ENCODE results near the gene PRKAR1B.

The PRKAR1B gene

GRCh38 chr7:573269-573932 is 153.7 kb downstream of the PRKAR1B start:
- Histone ChIP-seq H3K4me1 (ENCODE audit: control insufficient read depth, insufficient read depth, low read length) (no peaks in the 10 kb centered on the region), H3K36me3 (ENCODE audit: control insufficient read depth in 2 of 2, insufficient read depth in 1 of 2, low read length in 2 of 2) (no peaks in the 10 kb centered on the region), H3K9me3 (ENCODE audit: control insufficient read depth, insufficient read depth, low read depth, low read length) (no peaks in the 10 kb centered on the region), H3K4me3 (ENCODE audit: low read depth, low read length) (no peak overlapping the region), H3K27ac (ENCODE audit: extremely low read depth, low read depth, low read length) (no peak overlapping the region)
- POLR2A ChIA-PET: no interaction called here
- no peak for TF ChIP-seq ZNF785 (tag by site-specific recombination; IDR thresholded peaks at IDR 0.05)
- TF ChIP-seq KLF1 (tag by site-specific recombination; IDR thresholded peaks at IDR 0.05): no peak
- TF ChIP-seq ZNF624 (tag by site-specific recombination; IDR thresholded peaks at IDR 0.05): no peak
- TF ChIP-seq ZNF362 (tag by site-specific recombination; IDR thresholded peaks at IDR 0.05): no peak
- no peak for TF ChIP-seq ZNF211 (tag by site-specific recombination; IDR thresholded peaks at IDR 0.05; ENCODE audit: low read depth)
- TF ChIP-seq, protein P1, sequence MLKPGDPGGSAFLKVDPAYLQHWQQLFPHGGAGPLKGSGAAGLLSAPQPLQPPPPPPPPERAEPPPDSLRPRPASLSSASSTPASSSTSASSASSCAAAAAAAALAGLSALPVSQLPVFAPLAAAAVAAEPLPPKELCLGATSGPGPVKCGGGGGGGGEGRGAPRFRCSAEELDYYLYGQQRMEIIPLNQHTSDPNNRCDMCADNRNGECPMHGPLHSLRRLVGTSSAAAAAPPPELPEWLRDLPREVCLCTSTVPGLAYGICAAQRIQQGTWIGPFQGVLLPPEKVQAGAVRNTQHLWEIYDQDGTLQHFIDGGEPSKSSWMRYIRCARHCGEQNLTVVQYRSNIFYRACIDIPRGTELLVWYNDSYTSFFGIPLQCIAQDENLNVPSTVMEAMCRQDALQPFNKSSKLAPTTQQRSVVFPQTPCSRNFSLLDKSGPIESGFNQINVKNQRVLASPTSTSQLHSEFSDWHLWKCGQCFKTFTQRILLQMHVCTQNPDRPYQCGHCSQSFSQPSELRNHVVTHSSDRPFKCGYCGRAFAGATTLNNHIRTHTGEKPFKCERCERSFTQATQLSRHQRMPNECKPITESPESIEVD (tag by site-specific recombination; IDR thresholded peaks at IDR 0.05): no peak
- TF ChIP-seq ZNF529 (tag by site-specific recombination; IDR thresholded peaks at IDR 0.05; ENCODE audit: insufficient replicate concordance): no peak
- TF ChIP-seq WT1 (tag by site-specific recombination; IDR thresholded peaks at IDR 0.05): no peak
- no peak for TF ChIP-seq ZNF16 (tag by site-specific recombination; IDR thresholded peaks at IDR 0.05; ENCODE audit: low read depth)
- no peak for TF ChIP-seq ZNF513 (tag by site-specific recombination; IDR thresholded peaks at IDR 0.05)
- TF ChIP-seq SETDB1 (IDR thresholded peaks at IDR 0.05; ENCODE audit: insufficient read length, low read length): no peak
- no peak for TF ChIP-seq ZFP3 (tag by site-specific recombination; IDR thresholded peaks at IDR 0.05; ENCODE audit: low read depth)
- no peak for TF ChIP-seq ZNF133 (tag by site-specific recombination; IDR thresholded peaks at IDR 0.05)
- CTCF ChIA-PET: no interaction called here

DNA sequence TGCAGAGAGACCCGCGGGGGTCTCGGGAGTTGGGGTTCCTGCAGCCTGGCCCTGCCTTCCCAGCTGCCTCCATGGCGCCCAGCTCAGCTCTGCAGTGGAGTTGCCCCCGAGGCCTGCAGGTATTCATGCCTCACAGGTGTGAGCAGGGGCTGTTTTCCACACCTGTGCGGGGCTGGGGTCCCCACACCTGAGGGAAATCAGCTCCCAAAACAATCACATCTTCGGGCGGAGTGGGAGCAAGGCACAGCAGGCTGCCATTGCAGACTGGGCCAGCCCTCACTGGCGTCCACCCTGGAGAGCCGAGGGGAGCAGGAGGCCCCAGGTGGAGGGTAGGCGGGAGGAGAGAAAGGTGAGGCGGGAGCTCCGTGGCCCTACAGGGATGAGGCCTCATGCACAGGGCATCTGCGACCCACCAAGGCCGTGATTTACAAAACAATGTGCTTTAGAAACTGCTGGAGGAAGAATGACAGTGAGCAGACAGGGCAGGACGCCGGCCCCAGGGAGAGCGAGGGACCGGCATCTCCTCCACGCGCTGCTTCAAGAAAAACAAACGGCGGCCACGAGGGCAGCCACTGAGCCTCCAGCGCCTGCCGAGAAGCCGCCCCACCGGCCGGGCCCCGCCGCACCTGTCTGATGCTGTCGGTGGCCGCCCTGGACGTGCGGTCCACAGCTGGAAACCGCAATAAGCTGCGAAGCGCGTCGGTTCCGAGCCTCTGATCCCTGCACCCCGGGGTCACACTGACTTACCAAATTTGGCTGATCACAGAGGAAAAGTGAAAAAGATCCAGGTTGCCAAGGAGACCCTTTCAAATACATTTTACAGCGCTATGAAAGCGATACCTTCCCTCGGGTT is 154.4 kb downstream of the PRKAR1B start:
- Histone ChIP-seq H3K27ac (ENCODE audit: extremely low read depth, low read depth, low read length) (no peak overlapping the region), H3K4me3 (ENCODE audit: low read depth, low read length) (no peak overlapping the region), H3K36me3 (ENCODE audit: control insufficient read depth in 2 of 2, insufficient read depth in 1 of 2, low read length in 2 of 2) (no peaks in the 10 kb centered on the region), H3K4me1 (ENCODE audit: control insufficient read depth, insufficient read depth, low read length) (no peaks in the 10 kb centered on the region), H3K9me3 (ENCODE audit: control insufficient read depth, insufficient read depth, low read depth, low read length) (no peaks in the 10 kb centered on the region)
- ChIA-PET POLR2A (no interaction called here), CTCF (interaction anchor here (0.7 kb wide), 1 partner anchor 309 kb away, joined by 5 read pairs; no protein-coding TSS in a partner anchor)
- TF ChIP-seq YY2 (tag by site-specific recombination; IDR thresholded peaks at IDR 0.05): no peak
- TF ChIP-seq ZNF155 (tag by site-specific recombination; IDR thresholded peaks at IDR 0.05): no peak
- TF ChIP-seq SETDB1 (IDR thresholded peaks at IDR 0.05; ENCODE audit: insufficient read length, low read length): no peak
- TF ChIP-seq SP7 (tag by site-specific recombination; IDR thresholded peaks at IDR 0.05): no peak
- no peak for TF ChIP-seq ZNF362 (tag by site-specific recombination; IDR thresholded peaks at IDR 0.05)
- TF ChIP-seq ZNF501 (tag by site-specific recombination; IDR thresholded peaks at IDR 0.05): no peak
- TF ChIP-seq ZNF530 (tag by site-specific recombination; IDR thresholded peaks at IDR 0.05; ENCODE audit: low read depth): no peak
- TF ChIP-seq ZNF335 (tag by site-specific recombination; conservative IDR thresholded peaks at IDR 0.05): no peak
